IMR-90 (cell line): Measurements from ENCODE around the gene HBEGF. TPM values are rescaled to one million over a fixed set of nuclear protein-coding genes. Genes with fewer than 3 reads are reported as not detected.

ENCODE experiments used
- ATAC-seq: fragments of 200-7000 bp; cut with Tn5 transposase; 2 replicates; pipeline ENCODE4 v1.9.1; 2020; ENCODE audit warnings: low read depth, mild to moderate bottlenecking, moderate library complexity
- BruUV-seq: library from RNA; stranded (reverse); fragments of 400-500 nt; replicated peaks from 2 replicates; lab custom pipeline; 2021; lab: Mats Ljungman, UMichigan
- CTCF ChIA-PET: fragments of 300-600 bp; formaldehyde crosslinking; extraction: SDS; loops from one replicate; lab custom pipeline; 2021; ENCODE audit warnings: antibody characterized with exemption; lab: Yijun Ruan, JAX
- POLR2A ChIA-PET: fragments of 300-600 bp; sonication (Branson Sonifier 250); formaldehyde crosslinking; loops from one replicate; lab custom pipeline; 2022; ENCODE audit warnings: antibody characterized with exemption; ENCODE audit not compliant: unreplicated experiment; lab: Charles Lee
- DNase-seq: peaks from one replicate; pipeline ENCODE4 v3.0.0; 2013
- H2AFZ ChIP-seq: replicated peaks from 2 replicates; pipeline ENCODE3; 2013; ENCODE audit warnings: low read length, mild to moderate bottlenecking; ENCODE audit not compliant: poor library complexity
- H2AK5ac ChIP-seq: 2 replicates; pipeline ENCODE4 v1.6.1; 2013; ENCODE audit warnings: low read depth, low read length, inconsistent platforms
- H2AK9ac ChIP-seq: replicated peaks from 2 replicates; pipeline ENCODE3; 2013; ENCODE audit warnings: mild to moderate bottlenecking, low read depth, low read length, moderate library complexity; ENCODE audit not compliant: poor library complexity
- H2BK120ac ChIP-seq: 2 replicates; pipeline ENCODE4 v1.6.1; 2013; ENCODE audit warnings: low read depth, low read length, inconsistent platforms
- H2BK15ac ChIP-seq: 3 replicates; pipeline ENCODE4 v1.6.1; 2013; ENCODE audit warnings: low read depth, low read length, inconsistent platforms
- H2BK20ac ChIP-seq: 2 replicates; pipeline ENCODE4 v1.6.1; 2013; ENCODE audit warnings: low read depth, mild to moderate bottlenecking, inconsistent platforms, low read length, moderate library complexity
- H2BK5ac ChIP-seq: 2 replicates; pipeline ENCODE4 v1.6.1; 2013; ENCODE audit warnings: mild to moderate bottlenecking, low read depth, low read length, inconsistent platforms; ENCODE audit not compliant: poor library complexity, severe bottlenecking
- H3K14ac ChIP-seq: replicated peaks from 2 replicates; pipeline ENCODE4 v1.6.1; 2013; ENCODE audit warnings: low read depth, low read length, inconsistent platforms
- H3K18ac ChIP-seq: 2 replicates; pipeline ENCODE4 v1.6.1; 2013; ENCODE audit warnings: low read depth, low read length, control low read depth
- H3K23ac ChIP-seq: 2 replicates; pipeline ENCODE4 v1.6.1; 2013; ENCODE audit warnings: low read depth, low read length, inconsistent platforms
- H3K27ac ChIP-seq: 2 replicates; pipeline ENCODE4 v1.5.1; 2013; ENCODE audit warnings: mild to moderate bottlenecking, control low read depth, low read length; ENCODE audit not compliant: insufficient read depth
- H3K27me3 ChIP-seq: 2 replicates; pipeline ENCODE4 v1.6.1; 2013; ENCODE audit warnings: low read length; ENCODE audit not compliant: control insufficient read depth, insufficient read depth
- H3K36me3 ChIP-seq: 2 replicates; pipeline ENCODE4 v1.6.1; 2013; ENCODE audit warnings: low read length, mixed read lengths; ENCODE audit not compliant: control insufficient read depth, insufficient read depth
- H3K4ac ChIP-seq: 2 replicates; pipeline ENCODE4 v1.6.1; 2013; ENCODE audit warnings: low read depth, low read length, inconsistent platforms
- H3K4me1 ChIP-seq: 2 replicates; pipeline ENCODE4 v1.6.1; 2013; ENCODE audit warnings: low read length, mixed read lengths; ENCODE audit not compliant: control insufficient read depth, insufficient read depth
- H3K4me2 ChIP-seq: 2 replicates; pipeline ENCODE4 v1.6.1; 2013; ENCODE audit warnings: low read depth, mild to moderate bottlenecking, control low read depth, low read length, moderate library complexity
- H3K4me3 ChIP-seq: 2 replicates; pipeline ENCODE4 v1.5.1; 2013; ENCODE audit warnings: low read depth, mild to moderate bottlenecking, control low read depth, low read length, moderate library complexity; ENCODE audit not compliant: insufficient read depth
- H3K56ac ChIP-seq: 2 replicates; pipeline ENCODE4 v1.6.1; 2013; ENCODE audit warnings: low read length, inconsistent platforms; ENCODE audit not compliant: insufficient read depth; ENCODE audit errors: extremely low read depth
- H3K79me1 ChIP-seq, 2 experiments: 2 replicates each; pipeline ENCODE4 v1.6.1; 2013; ENCODE audit warnings: low read length in 2 of 2, inconsistent platforms in 1 of 2, low read depth in 1 of 2
- H3K9ac ChIP-seq: 2 replicates; pipeline ENCODE4 v1.6.1; 2013; ENCODE audit warnings: low read depth, low read length, control low read depth
- H3K9me1 ChIP-seq: 2 replicates; pipeline ENCODE4 v1.6.1; 2013; ENCODE audit warnings: low read length, inconsistent platforms; ENCODE audit not compliant: insufficient read depth
- H3K9me3 ChIP-seq: 2 replicates; pipeline ENCODE4 v1.6.1; 2013; ENCODE audit warnings: low read length; ENCODE audit not compliant: control insufficient read depth, insufficient read depth
- H4K20me1 ChIP-seq: 2 replicates; pipeline ENCODE4 v1.6.1; 2013; ENCODE audit warnings: low read length, inconsistent platforms; ENCODE audit not compliant: insufficient read depth
- H4K5ac ChIP-seq: 2 replicates; pipeline ENCODE4 v1.6.1; 2013; ENCODE audit warnings: mild to moderate bottlenecking, low read depth, low read length, control low read depth
- H4K8ac ChIP-seq, 2 experiments: 2 replicates each; pipeline ENCODE4 v1.6.1; 2013; ENCODE audit warnings: low read depth in 2 of 2, low read length in 2 of 2, control low read depth in 1 of 2, inconsistent platforms in 1 of 2
- H4K91ac ChIP-seq: 2 replicates; pipeline ENCODE4 v1.6.1; 2013; ENCODE audit warnings: low read depth, low read length, inconsistent platforms; ENCODE audit not compliant: insufficient read depth
- BHLHE40 ChIP-seq: fragments of 150-350 bp; IDR thresholded peaks from 2 replicates; pipeline ENCODE4 v1.6.1; 2016; ENCODE audit warnings: mild to moderate bottlenecking, low read depth, low read length
- CEBPB ChIP-seq: IDR thresholded peaks from 2 replicates; pipeline ENCODE4 v1.6.1; 2012; ENCODE audit warnings: low read depth, low read length, improper control_type of control experiment
- CHD1 ChIP-seq: IDR thresholded peaks from 2 replicates; pipeline ENCODE4 v1.6.1; 2012; ENCODE audit warnings: low read depth, low read length, improper control_type of control experiment
- CTCF ChIP-seq: conservative IDR thresholded peaks from 2 replicates; pipeline ENCODE4 v1.5.1; 2012; ENCODE audit warnings: mild to moderate bottlenecking, low read depth, low read length, improper control_type of control experiment
- FOS ChIP-seq: fragments of 150-350 bp; IDR thresholded peaks from 2 replicates; pipeline ENCODE4 v1.6.1; 2016; ENCODE audit warnings: low read depth, low read length
- MAFK ChIP-seq: IDR thresholded peaks from 2 replicates; pipeline ENCODE4 v1.6.1; 2012; ENCODE audit warnings: low read depth, low read length, improper control_type of control experiment
- MAZ ChIP-seq: IDR thresholded peaks from 2 replicates; pipeline ENCODE4 v1.6.1; 2012; ENCODE audit warnings: low read depth, mild to moderate bottlenecking, low read length, improper control_type of control experiment, moderate library complexity, borderline replicate concordance
- MXI1 ChIP-seq: IDR thresholded peaks from 2 replicates; pipeline ENCODE4 v1.6.1; 2012; ENCODE audit warnings: low read depth, mild to moderate bottlenecking, low read length, moderate library complexity, borderline replicate concordance
- NFE2L2 ChIP-seq: fragments of 150-350 bp; IDR thresholded peaks from 2 replicates; pipeline ENCODE4 v1.6.1; 2016; ENCODE audit warnings: low read depth, mild to moderate bottlenecking, low read length
- POLR2A ChIP-seq: IDR thresholded peaks from 2 replicates; pipeline ENCODE4 v1.6.1; 2012; ENCODE audit warnings: mild to moderate bottlenecking, low read depth, low read length
- RAD21 ChIP-seq: IDR thresholded peaks from 2 replicates; pipeline ENCODE4 v1.6.1; 2012; ENCODE audit warnings: low read length, improper control_type of control experiment
- RCOR1 ChIP-seq: IDR thresholded peaks from 2 replicates; pipeline ENCODE4 v1.6.1; 2012; ENCODE audit warnings: mild to moderate bottlenecking, low read length, improper control_type of control experiment; ENCODE audit not compliant: insufficient replicate concordance
- RFX5 ChIP-seq: IDR thresholded peaks from 2 replicates; pipeline ENCODE4 v1.8.0; 2012; ENCODE audit warnings: low read depth, mild to moderate bottlenecking, low read length, moderate library complexity
- SMC3 ChIP-seq: fragments of 150-350 bp; IDR thresholded peaks from 2 replicates; pipeline ENCODE4 v1.6.1; 2016; ENCODE audit warnings: low read depth, mild to moderate bottlenecking, antibody characterized with exemption, low read length, moderate library complexity
- USF2 ChIP-seq: fragments of 150-350 bp; IDR thresholded peaks from 2 replicates; pipeline ENCODE4 v1.6.1; 2017; ENCODE audit warnings: mild to moderate bottlenecking, antibody characterized with exemption, low read length, low read depth
- WGBS, 2 experiments: methylation state at CpG; one replicate each; pipeline versions ENCODE4 v1.1.5 to v1.1.7; 2013; ENCODE audit warnings: missing lambda C conversion rate in 2 of 2; ENCODE audit not compliant: insufficient read length in 1 of 2; ENCODE audit errors: extremely low coverage in 2 of 2; 5-methylcytosine and 5-hydroxymethylcytosine counted together
- dilution Hi-C: fragments of 300-500 bp; cut with HindIII; formaldehyde crosslinking; loops from one replicate; pipeline ENCODE4 v1.14.3; 2018; ENCODE audit warnings: low sequenced_read_pairs; ENCODE audit not compliant: unreplicated experiment
- in situ Hi-C: fragments of 300-500 bp; cut with MboI; formaldehyde crosslinking; loops from 3 replicates; pipeline ENCODE4 v1.14.3; 2019; ENCODE audit warnings: low sequenced_read_pairs, inconsistent platforms, mixed read lengths
- intact Hi-C: fragments of 100-400 bp; cut with micrococcal nuclease; formaldehyde crosslinking; loops from 2 replicates; pipeline ENCODE4 v1.10.0; 2022
- polyA plus RNA-seq, 3 experiments: library from polyadenylated mRNA; depleted of rRNA; stranded (reverse); fragments of >200 nt; gene quantifications; 2 replicates each; pipeline ENCODE4 v1.2.3, GENCODE V29; 2012; ENCODE audit warnings: low replicate concordance in 1 of 3
- total RNA-seq: library from RNA; depleted of rRNA; stranded (reverse); fragments of >200 nt; gene quantifications from 2 replicates; pipeline ENCODE4 v1.2.3, GENCODE V29; 2012
- TF ChIP-seq, protein P1 (sequence below): fragments of 150-350 bp; IDR thresholded peaks from 2 replicates; pipeline ENCODE4 v1.6.1; 2016; ENCODE audit warnings: low read depth, mild to moderate bottlenecking, low read length, moderate library complexity, borderline replicate concordance

Gene HBEGF
- total and polyA plus RNA-seq, 2 of the 4 experiments (the other 2 are of a cell fraction), result 18.8 to 36.1 TPM

- no peaks in the 10 kb centered on the region; the same call in 1 of the 2 replicates for H3K36me3 ChIP-seq
- H4K20me1 ChIP-seq, result 0 out of 2 replicates have a peak, but pooled peaks cover 9% of the 10 kb centered on the region
- no peak for ATAC-seq
- no peak overlapping the region for H2AK5ac ChIP-seq
- H3K9me1 ChIP-seq, result peaks cover 4% of the 10 kb centered on the region; the same call in 1 of the 2 replicates
- intact Hi-C loops, result loop anchor here (5.0 kb wide), 1 partner anchor 52 kb away; no protein-coding TSS in a partner anchor
- WGBS, 2 experiments, result no CpG with 5 or more reads among the region's 2 CpGs
- H2BK5ac ChIP-seq, result no peak overlapping the region
- H3K23ac ChIP-seq, result no peak overlapping the region
- H2BK20ac ChIP-seq, result no peak overlapping the region
- H3K4me2 ChIP-seq, result no peak overlapping the region
- DNase-seq, result peak; percentile 34
- in situ Hi-C loops, result no loop called here
- no peaks in the 10 kb centered on the region for H3K27me3 ChIP-seq
- H3K27ac ChIP-seq, result no peak overlapping the region
- H2BK120ac ChIP-seq, result no peak overlapping the region
- no TSS peak for BruUV-seq
- H3K56ac ChIP-seq, result no peak overlapping the region
- H3K18ac ChIP-seq, result no peak overlapping the region
- H4K8ac ChIP-seq, result no peak overlapping the region
- no peak overlapping the region for H3K4ac ChIP-seq
- H4K5ac ChIP-seq, result no peak overlapping the region
- no peak overlapping the region for H3K14ac ChIP-seq
- dilution Hi-C loops, result no loop called here
- no peak overlapping the region for H3K4me3 ChIP-seq
- H2AFZ ChIP-seq, result peak overlapping the region; percentile 14
- H3K79me1 ChIP-seq, result peaks cover 13 to 20% of the 10 kb centered on the region in 2 experiments
- H2AK9ac ChIP-seq, result peak overlapping the region; percentile 60
- no peak overlapping the region for H3K9ac ChIP-seq
- ChIA-PET CTCF (interaction anchor here (0.6 to 11.0 kb wide), 2 partner anchors 36 to 106 kb away, joined by 4 to 233 read pairs; no protein-coding TSS in a partner anchor), POLR2A (no interaction called here)
- H3K9me3 ChIP-seq, result no peaks in the 10 kb centered on the region
- TF ChIP-seq NFE2L2 (no peak), RAD21 (no peak), CEBPB (no peak), MAFK (no peak), POLR2A (no peak), CTCF (no peak), CHD1 (no peak), SMC3 (no peak), FOS (no peak), MXI1 (no peak), RFX5 (no peak), BHLHE40 (no peak), MAZ (no peak), RCOR1 (no peak), USF2 (no peak)
- TF ChIP-seq, protein P1, sequence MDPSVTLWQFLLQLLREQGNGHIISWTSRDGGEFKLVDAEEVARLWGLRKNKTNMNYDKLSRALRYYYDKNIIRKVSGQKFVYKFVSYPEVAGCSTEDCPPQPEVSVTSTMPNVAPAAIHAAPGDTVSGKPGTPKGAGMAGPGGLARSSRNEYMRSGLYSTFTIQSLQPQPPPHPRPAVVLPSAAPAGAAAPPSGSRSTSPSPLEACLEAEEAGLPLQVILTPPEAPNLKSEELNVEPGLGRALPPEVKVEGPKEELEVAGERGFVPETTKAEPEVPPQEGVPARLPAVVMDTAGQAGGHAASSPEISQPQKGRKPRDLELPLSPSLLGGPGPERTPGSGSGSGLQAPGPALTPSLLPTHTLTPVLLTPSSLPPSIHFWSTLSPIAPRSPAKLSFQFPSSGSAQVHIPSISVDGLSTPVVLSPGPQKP, result no peak
- no peak overlapping the region for H4K91ac ChIP-seq
- H3K4me1 ChIP-seq, result peaks cover 11% of the 10 kb centered on the region
- no peak overlapping the region for H2BK15ac ChIP-seq
Measured at GRCh38 chr5:140349244-140349643, 2.8 kb upstream of the HBEGF start.
